GM12864 (cell line): ENCODE results near the gene L2HGDH.
"Not testable (repeated sequence)": the region's sequence is repeated elsewhere in the genome, so short reads cannot be mapped to it uniquely, and the experiment has no call there.

Experiments
- DNase-seq: peaks from one replicate; pipeline ENCODE4 v3.0.0-alpha.2; 2011; ENCODE audit warnings: low read depth
- H3K4me3 ChIP-seq: 2 replicates; pipeline ENCODE4 v1.5.1; 2011; ENCODE audit warnings: mild to moderate bottlenecking, low read depth, low read length, control low read depth
- TF ChIP-seq, protein P1 (sequence below): IDR thresholded peaks from 2 replicates; pipeline ENCODE4 v1.5.1; 2011; ENCODE audit warnings: low read depth, mild to moderate bottlenecking, moderate library complexity, low read length, control low read depth, inconsistent platforms; ENCODE audit errors: missing control alignments

The L2HGDH gene

DNA sequence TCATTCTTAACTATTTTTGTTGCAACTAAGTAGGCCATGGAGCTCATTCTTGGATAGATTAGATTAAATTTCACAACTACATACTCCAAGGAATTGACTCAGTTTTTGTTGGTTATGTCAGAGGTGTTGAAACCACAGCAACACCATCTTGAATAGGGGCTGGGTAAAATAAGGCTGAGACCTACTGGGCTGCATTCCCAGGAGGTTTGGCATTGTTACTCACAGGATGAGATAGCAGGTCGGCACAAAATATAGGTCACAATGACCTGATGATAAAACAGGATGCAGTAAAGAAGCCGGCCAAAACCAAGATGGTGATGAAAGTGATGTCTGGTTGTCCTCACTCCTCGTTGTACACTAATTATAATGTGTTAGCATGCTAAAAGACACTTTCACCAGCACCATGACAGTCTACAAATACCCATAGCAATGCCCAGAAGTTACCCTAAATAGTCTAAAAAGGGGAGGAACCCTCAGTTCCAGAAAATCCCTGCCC, 21.0 kb upstream of the L2HGDH start:
- TF ChIP-seq, protein P1, sequence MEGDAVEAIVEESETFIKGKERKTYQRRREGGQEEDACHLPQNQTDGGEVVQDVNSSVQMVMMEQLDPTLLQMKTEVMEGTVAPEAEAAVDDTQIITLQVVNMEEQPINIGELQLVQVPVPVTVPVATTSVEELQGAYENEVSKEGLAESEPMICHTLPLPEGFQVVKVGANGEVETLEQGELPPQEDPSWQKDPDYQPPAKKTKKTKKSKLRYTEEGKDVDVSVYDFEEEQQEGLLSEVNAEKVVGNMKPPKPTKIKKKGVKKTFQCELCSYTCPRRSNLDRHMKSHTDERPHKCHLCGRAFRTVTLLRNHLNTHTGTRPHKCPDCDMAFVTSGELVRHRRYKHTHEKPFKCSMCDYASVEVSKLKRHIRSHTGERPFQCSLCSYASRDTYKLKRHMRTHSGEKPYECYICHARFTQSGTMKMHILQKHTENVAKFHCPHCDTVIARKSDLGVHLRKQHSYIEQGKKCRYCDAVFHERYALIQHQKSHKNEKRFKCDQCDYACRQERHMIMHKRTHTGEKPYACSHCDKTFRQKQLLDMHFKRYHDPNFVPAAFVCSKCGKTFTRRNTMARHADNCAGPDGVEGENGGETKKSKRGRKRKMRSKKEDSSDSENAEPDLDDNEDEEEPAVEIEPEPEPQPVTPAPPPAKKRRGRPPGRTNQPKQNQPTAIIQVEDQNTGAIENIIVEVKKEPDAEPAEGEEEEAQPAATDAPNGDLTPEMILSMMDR = no peak
- DNase-seq = no peak
- H3K4me3 ChIP-seq = no peak overlapping the region

DNA sequence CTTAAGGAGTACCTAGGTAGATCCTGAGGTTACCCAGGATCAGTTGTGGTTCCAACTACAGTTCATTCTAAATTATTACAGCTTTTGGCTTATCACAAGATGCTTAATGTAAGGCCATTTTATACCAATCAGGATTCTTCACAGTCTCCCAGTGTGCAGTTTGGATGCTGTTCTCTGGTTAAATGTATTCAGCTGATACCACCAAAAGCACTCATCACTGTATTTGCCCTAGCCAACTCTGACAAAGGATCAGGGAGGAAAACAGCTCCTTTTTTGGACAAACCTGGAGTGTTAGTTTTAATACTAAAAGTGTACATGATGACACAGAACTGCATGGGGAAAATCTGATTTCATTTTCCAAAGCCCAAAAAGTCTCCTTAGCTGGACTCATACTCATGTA, 19.6 kb upstream of the L2HGDH start:
- TF ChIP-seq, protein P1 = no peak
- no peak overlapping the region for H3K4me3 ChIP-seq
- no peak for DNase-seq

DNA sequence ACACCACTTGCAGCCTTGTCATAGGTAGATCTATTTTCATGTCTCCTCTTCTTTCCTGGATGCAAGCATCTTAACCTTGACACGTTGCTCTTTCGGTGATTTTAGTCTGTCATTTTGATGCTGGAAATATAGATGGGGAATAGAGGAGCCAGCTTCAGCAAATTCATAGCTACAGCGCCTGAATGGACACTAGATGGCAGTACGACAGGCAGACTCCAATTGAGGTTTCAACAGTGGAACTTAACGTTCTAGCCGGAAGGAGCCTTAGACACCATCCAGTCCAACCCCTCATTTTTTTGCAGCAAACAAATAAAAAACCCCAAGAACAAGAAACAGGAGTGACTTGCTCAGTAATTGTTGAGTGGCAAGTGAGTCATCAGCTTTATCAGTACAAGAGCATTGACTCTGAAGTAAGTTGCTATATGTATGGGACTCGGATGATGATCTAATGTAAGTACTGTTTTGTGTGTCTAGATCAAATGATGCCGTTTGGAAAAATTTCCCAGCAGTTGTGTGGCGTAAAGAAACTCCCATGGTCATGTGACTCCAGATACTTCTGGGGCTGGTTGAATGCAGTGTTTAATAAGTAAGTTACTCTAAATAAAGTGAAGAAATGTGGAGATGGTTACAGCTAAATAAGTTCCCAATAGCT, 9.1 kb upstream of the L2HGDH start:
- no peak overlapping the region for H3K4me3 ChIP-seq
- TF ChIP-seq, protein P1 = peak; percentile 85
- peak; percentile 77 for DNase-seq

DNA sequence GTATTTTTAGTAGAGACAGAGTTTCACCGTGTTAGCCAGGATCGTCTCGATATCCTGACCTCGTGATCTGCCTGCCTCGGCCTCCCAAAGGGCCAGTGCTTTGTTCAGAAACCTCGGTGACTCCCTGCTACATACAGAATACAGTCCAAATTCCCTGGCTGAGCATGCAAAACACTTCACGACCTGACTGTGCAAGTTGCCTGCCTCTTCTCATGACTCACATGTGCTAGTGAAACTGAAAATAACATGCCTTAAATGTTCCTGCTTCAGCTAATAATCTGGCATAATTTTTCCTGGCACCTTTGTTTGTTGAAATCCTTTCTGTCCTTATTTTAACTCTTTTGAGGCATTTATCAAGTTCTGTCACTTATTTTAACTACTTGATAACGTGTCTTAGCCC, 8.3 kb upstream of the L2HGDH start:
- TF ChIP-seq, protein P1 = no peak
- H3K4me3 ChIP-seq = no peak overlapping the region
- no peak for DNase-seq

DNA sequence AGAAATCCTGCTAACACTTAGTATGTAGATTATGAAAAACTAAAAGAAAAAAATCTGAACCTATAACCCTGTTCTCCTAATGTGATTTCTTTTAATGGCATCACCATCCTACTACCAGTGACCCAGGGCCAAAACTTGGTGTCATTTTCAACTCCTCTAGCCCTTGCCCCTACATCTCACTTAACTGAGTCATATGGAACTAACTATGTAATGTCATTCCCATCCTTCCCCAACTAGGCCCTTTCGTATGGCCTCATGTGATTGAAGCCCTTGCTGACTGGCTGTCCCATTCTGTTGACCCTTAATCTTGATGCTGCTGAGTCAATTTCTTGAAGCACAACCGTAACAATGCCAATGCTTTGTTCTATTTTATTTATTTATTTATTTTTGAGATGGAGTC, 7.7 kb upstream of the L2HGDH start:
- H3K4me3 ChIP-seq = no peak overlapping the region
- no peak for DNase-seq
- TF ChIP-seq, protein P1 = no peak

DNA sequence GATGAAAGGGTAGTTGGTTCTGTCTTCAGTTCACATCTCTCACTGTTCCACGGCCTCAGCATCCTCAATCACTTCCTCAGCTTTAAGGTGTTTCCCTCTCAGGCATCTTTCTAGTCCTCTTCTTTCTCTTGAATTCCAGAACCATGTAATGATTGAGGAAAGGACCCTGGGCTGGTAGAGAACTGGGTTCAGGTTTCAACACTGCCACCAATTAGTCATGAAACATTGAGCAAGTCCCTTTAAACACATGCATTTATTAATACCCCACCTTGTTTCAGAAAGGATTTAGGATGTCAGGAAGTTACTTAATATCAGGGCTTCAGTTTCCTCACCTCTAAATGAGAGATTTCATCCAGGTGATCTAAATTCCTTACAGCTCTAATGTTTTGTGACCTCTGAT, 7.3 kb upstream of the L2HGDH start:
- TF ChIP-seq, protein P1 = no peak
- no peak for DNase-seq
- no peak overlapping the region for H3K4me3 ChIP-seq

DNA sequence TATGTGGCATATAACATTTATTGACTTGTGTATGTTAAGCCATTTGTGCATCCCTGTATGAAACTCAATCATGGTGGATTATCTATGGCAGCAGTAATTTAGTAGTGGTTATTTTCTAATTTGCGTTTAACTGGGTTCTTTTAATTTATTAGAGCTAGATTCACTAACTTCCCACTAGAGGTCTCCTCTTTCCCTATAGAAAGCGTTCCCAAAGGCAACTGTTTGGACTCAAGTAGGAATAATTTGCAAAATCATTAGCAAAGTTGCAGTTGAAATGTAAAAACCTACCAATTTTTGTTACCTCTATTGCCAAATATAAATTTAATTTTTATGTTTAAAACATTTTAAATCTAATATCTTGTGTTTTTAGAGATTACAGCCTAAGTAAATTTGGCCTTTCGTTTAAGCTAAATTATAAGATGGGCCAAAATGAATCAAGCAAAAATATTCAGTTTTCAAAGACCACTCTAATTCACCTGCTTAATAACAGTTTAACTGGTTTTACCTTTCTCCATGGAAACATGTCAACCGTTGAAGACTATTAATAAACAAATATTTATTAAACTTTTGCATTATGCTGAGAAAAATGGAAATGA, 6.1 kb upstream of the L2HGDH start:
- H3K4me3 ChIP-seq = no peak overlapping the region
- DNase-seq = no peak
- TF ChIP-seq, protein P1 = peak; percentile 52

DNA sequence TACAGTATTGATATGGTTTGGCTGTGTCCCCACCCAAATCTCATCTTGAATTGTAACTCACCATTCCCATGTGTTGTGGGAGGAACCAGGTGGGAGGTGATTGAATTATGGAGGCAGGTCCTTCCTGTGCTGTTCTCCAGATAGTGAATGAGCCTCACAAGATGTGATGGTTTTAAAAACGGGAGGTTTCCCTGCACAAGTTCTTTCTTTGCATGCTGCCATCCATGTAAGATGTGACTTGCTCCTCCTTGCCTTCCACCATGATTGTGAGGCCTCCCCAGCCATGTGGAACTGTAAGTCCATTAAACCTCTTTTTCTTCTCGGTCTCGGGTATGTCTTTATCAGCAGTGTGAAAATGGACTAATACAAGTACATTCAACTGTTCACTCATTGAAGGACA, 2.1 kb upstream of the L2HGDH start:
- not testable (repeated sequence) for H3K4me3 ChIP-seq, DNase-seq
